H9 (cell line): ENCODE results near the gene FAM3C. TPM values are rescaled to one million over a fixed set of nuclear protein-coding genes. Genes with fewer than 3 reads are reported as not detected.

Experiments
- DNase-seq: peaks from one replicate; pipeline ENCODE4 v3.0.0-alpha.2; 2017
- H2AFZ ChIP-seq: one replicate; pipeline ENCODE4 v1.6.1; 2013; ENCODE audit warnings: mild to moderate bottlenecking, low read length, control low read depth, moderate library complexity
- H2AK5ac ChIP-seq: 2 replicates; pipeline ENCODE4 v1.6.1; 2013; ENCODE audit warnings: low read length, control low read depth, mixed read lengths; ENCODE audit not compliant: insufficient read length
- H2BK120ac ChIP-seq: one replicate; pipeline ENCODE4 v1.6.1; 2013; ENCODE audit warnings: low read depth, mild to moderate bottlenecking, low read length, control low read depth, inconsistent platforms; ENCODE audit not compliant: poor library complexity, severe bottlenecking
- H2BK12ac ChIP-seq: 2 replicates; pipeline ENCODE4 v1.6.1; 2013; ENCODE audit warnings: low read length, control low read depth, mixed read lengths, low read depth; ENCODE audit not compliant: insufficient read length
- H2BK15ac ChIP-seq: 2 replicates; pipeline ENCODE4 v1.6.1; 2013; ENCODE audit warnings: low read depth, low read length, control low read depth
- H2BK20ac ChIP-seq: one replicate; pipeline ENCODE4 v1.6.1; 2013; ENCODE audit warnings: low read depth, mild to moderate bottlenecking, low read length, control low read depth, inconsistent platforms; ENCODE audit not compliant: poor library complexity, severe bottlenecking
- H2BK5ac ChIP-seq: 2 replicates; pipeline ENCODE4 v1.6.1; 2013; ENCODE audit warnings: low read length, control low read depth, mixed read lengths; ENCODE audit not compliant: insufficient read length
- H3K14ac ChIP-seq: 2 replicates; pipeline ENCODE4 v1.6.1; 2013; ENCODE audit warnings: low read length, control low read depth; ENCODE audit not compliant: insufficient read depth
- H3K18ac ChIP-seq: 2 replicates; pipeline ENCODE4 v1.6.1; 2013; ENCODE audit warnings: low read depth, mild to moderate bottlenecking, mixed read lengths, low read length, control low read depth; ENCODE audit not compliant: insufficient read length
- H3K23ac ChIP-seq: 2 replicates; pipeline ENCODE4 v1.6.1; 2013; ENCODE audit warnings: low read length, control low read depth, mixed read lengths, low read depth; ENCODE audit not compliant: insufficient read length
- H3K23me2 ChIP-seq: 2 replicates; pipeline ENCODE4 v1.6.1; 2013; ENCODE audit warnings: low read depth, mild to moderate bottlenecking, mixed read lengths, low read length, control low read depth; ENCODE audit not compliant: insufficient read length, poor library complexity, severe bottlenecking
- H3K27ac ChIP-seq: 2 replicates; pipeline ENCODE4 v1.5.1; 2013; ENCODE audit warnings: low read length, control low read depth, mixed read lengths, low read depth; ENCODE audit not compliant: insufficient read length
- H3K27me3 ChIP-seq: 2 replicates; pipeline ENCODE4 v1.6.1; 2013; ENCODE audit warnings: low read length, control low read depth, inconsistent platforms; ENCODE audit not compliant: insufficient read depth
- H3K4ac ChIP-seq: 2 replicates; pipeline ENCODE4 v1.6.1; 2013; ENCODE audit warnings: low read depth, mild to moderate bottlenecking, control low read depth, inconsistent platforms, low read length, moderate library complexity
- H3K4me1 ChIP-seq: 2 replicates; pipeline ENCODE4 v1.6.1; 2013; ENCODE audit warnings: low read length, control low read depth, inconsistent platforms; ENCODE audit not compliant: insufficient read depth
- H3K4me2 ChIP-seq: 2 replicates; pipeline ENCODE4 v1.6.1; 2013; ENCODE audit warnings: low read length, control low read depth, mixed read lengths; ENCODE audit not compliant: insufficient read length, insufficient read depth
- H3K56ac ChIP-seq: 2 replicates; pipeline ENCODE4 v1.6.1; 2013; ENCODE audit warnings: low read depth, mild to moderate bottlenecking, mixed read lengths, low read length, control low read depth; ENCODE audit not compliant: insufficient read length
- H3K79me1 ChIP-seq: 2 replicates; pipeline ENCODE4 v1.6.1; 2013; ENCODE audit warnings: low read depth, mild to moderate bottlenecking, moderate library complexity, low read length, control low read depth, inconsistent platforms; ENCODE audit not compliant: insufficient read depth, poor library complexity, severe bottlenecking
- H3K79me2 ChIP-seq: 2 replicates; pipeline ENCODE4 v1.6.1; 2013; ENCODE audit warnings: low read length, control low read depth, inconsistent platforms; ENCODE audit not compliant: insufficient read depth
- H3K9ac ChIP-seq: 2 replicates; pipeline ENCODE4 v1.6.1; 2013; ENCODE audit warnings: low read length, control low read depth, mixed read lengths; ENCODE audit not compliant: insufficient read length; ENCODE audit errors: extremely low read depth
- H3K9me3 ChIP-seq: one replicate; pipeline ENCODE4 v1.6.1; 2013; ENCODE audit warnings: low read depth, low read length, inconsistent platforms; ENCODE audit not compliant: control insufficient read depth
- H3T11ph ChIP-seq: one replicate; pipeline ENCODE4 v1.6.1; 2013; ENCODE audit warnings: mild to moderate bottlenecking, low read length, control low read depth, inconsistent platforms
- H4K20me1 ChIP-seq: one replicate; pipeline ENCODE4 v1.6.1; 2013; ENCODE audit not compliant: control insufficient read depth, insufficient read length, insufficient read depth
- H4K5ac ChIP-seq: 2 replicates; pipeline ENCODE4 v1.6.1; 2013; ENCODE audit warnings: low read depth, mild to moderate bottlenecking, mixed read lengths, low read length, control low read depth; ENCODE audit not compliant: insufficient read length
- H4K8ac ChIP-seq: replicated peaks from 2 replicates; pipeline ENCODE4 v1.6.1; 2013; ENCODE audit warnings: low read length, control low read depth, mixed read lengths, low read depth; ENCODE audit not compliant: insufficient read length
- H4K91ac ChIP-seq: 2 replicates; pipeline ENCODE4 v1.6.1; 2013; ENCODE audit warnings: low read depth, mild to moderate bottlenecking, moderate library complexity, mixed read lengths, low read length, control low read depth; ENCODE audit not compliant: insufficient read length
- H3K27ac Mint-ChIP-seq, 3 experiments: 2 replicates in 2 of 3; 3 replicates in 1 of 3; pipeline ENCODE4 v1.8.0; 2020 to 2021; ENCODE audit warnings: mixed read lengths in 3 of 3, mild to moderate bottlenecking in 1 of 3, moderate library complexity in 1 of 3
- H3K27me3 Mint-ChIP-seq: 2 replicates; pipeline ENCODE4 v1.8.0; 2021; ENCODE audit warnings: low read depth, mild to moderate bottlenecking, moderate library complexity, mixed read lengths
- H3K36me3 Mint-ChIP-seq, 3 experiments: 2 replicates in 2 of 3; 3 replicates in 1 of 3; pipeline ENCODE4 v1.8.0; 2020 to 2021; ENCODE audit warnings: low read depth in 3 of 3, mixed read lengths in 3 of 3; ENCODE audit not compliant: insufficient read depth in 1 of 3
- H3K4me1 Mint-ChIP-seq, 2 experiments: 2 replicates each; pipeline ENCODE4 v1.8.0; 2020; ENCODE audit warnings: mixed read lengths in 2 of 2
- H3K4me3 Mint-ChIP-seq, 2 experiments: 2 replicates in 1 of 2; 3 replicates in 1 of 2; pipeline ENCODE4 v1.8.0; 2020 to 2021; ENCODE audit warnings: mild to moderate bottlenecking in 2 of 2, mixed read lengths in 2 of 2, moderate library complexity in 1 of 2
- H3K9me3 Mint-ChIP-seq, 2 experiments: 2 replicates in 1 of 2; 3 replicates in 1 of 2; pipeline ENCODE4 v1.8.0; 2020; ENCODE audit warnings: mild to moderate bottlenecking in 2 of 2, mixed read lengths in 2 of 2, moderate library complexity in 1 of 2
- CTCF ChIP-seq: fragments of 200-600 bp; sonication (generic); conservative IDR thresholded peaks from 3 replicates; pipeline ENCODE4 v1.8.0; 2021; ENCODE audit warnings: antibody characterized with exemption, mild to moderate bottlenecking
- WGBS: extraction: QIAGEN DNeasy Blood & Tissue Kit; methylation state at CpG from one replicate; pipeline ENCODE4 v1.1.7; 2013; ENCODE audit warnings: missing lambda C conversion rate, low lambda C conversion rate, mixed read lengths; ENCODE audit not compliant: insufficient read length; ENCODE audit errors: extremely low coverage; 5-methylcytosine and 5-hydroxymethylcytosine counted together
- total RNA-seq: library from RNA; stranded (reverse); gene quantifications from 2 replicates; pipeline ENCODE4 v1.2.1, GENCODE V29; 2021

Gene FAM3C
- total RNA-seq, 1 experiment from 2014 or later: 64.5 TPM

- H4K91ac ChIP-seq: no peak overlapping the region
- H3K27ac Mint-ChIP-seq: peak overlapping the region in 2 of 3 experiments; percentile 24 to 45; a peak in 3 of 7 replicates
- peak overlapping the region; percentile 51 for H3K4me2 ChIP-seq
- no peak overlapping the region for H4K5ac ChIP-seq
- no peak overlapping the region for H3K23ac ChIP-seq
- no peak overlapping the region for H3K4ac ChIP-seq
- H3K27me3 ChIP-seq: no peaks in the 10 kb centered on the region
- DNase-seq: peak; percentile 52
- no peaks in the 10 kb centered on the region for H3K9me3 Mint-ChIP-seq
- no peak overlapping the region for H2BK12ac ChIP-seq
- H3K27ac ChIP-seq: no peak overlapping the region
- H3K4me3 Mint-ChIP-seq: peak overlapping the region; percentile 79 to 88
- H2BK120ac ChIP-seq: no peak overlapping the region
- H2BK5ac ChIP-seq: no peak overlapping the region
- H3K4me1 ChIP-seq: no peaks in the 10 kb centered on the region
- no peak overlapping the region for H4K8ac ChIP-seq
- H3T11ph ChIP-seq: no peak overlapping the region
- H2BK15ac ChIP-seq: no peak overlapping the region
- H2AFZ ChIP-seq: no peak overlapping the region
- no CpG with 5 or more reads among the region's 30 CpGs for WGBS
- no peaks in the 10 kb centered on the region for H3K9me3 ChIP-seq
- no peak overlapping the region for H2BK20ac ChIP-seq
- H3K23me2 ChIP-seq: peaks cover 3% of the 10 kb centered on the region
- peak overlapping the region; percentile 64 for H3K9ac ChIP-seq
- peaks cover 12 to 15% (median 13%) of the 10 kb centered on the region in 3 experiments for H3K36me3 Mint-ChIP-seq
- peaks cover 12 to 14% of the 10 kb centered on the region in 2 experiments for H3K4me1 Mint-ChIP-seq
- no peaks in the 10 kb centered on the region for H4K20me1 ChIP-seq
- no peak overlapping the region for H2AK5ac ChIP-seq
- H3K56ac ChIP-seq: no peak overlapping the region
- peaks cover 4% of the 10 kb centered on the region for H3K79me1 ChIP-seq
- H3K18ac ChIP-seq: no peak overlapping the region
- H3K14ac ChIP-seq: peak overlapping the region; percentile 85; the same call in 1 of the 2 replicates
- H3K27me3 Mint-ChIP-seq: no peaks in the 10 kb centered on the region
- peaks cover 20% of the 10 kb centered on the region; the same call in 1 of the 2 replicates for H3K79me2 ChIP-seq
- no peak for TF ChIP-seq CTCF
Observed at GRCh38 chr7:121395494-121395960, 581 bp downstream of the FAM3C start.
